Stimulated activated naive CD4-positive, alpha-beta T cell treated with Interleukin-2 at 50 U/mL for 16 hours (primary cell): ENCODE measurements around the gene SLC66A3.

Experiments
- DNase-seq: peaks from one replicate; lab custom pipeline; 2025; lab: John Stamatoyannopoulos, UW

The SLC66A3 gene

GRCh38 chr2:11213975-11214374 is 58.7 kb downstream of the SLC66A3 start:
- no peak for DNase-seq

- no peak for DNase-seq
Observed at GRCh38 chr2:11214770-11215169, 59.5 kb downstream of the SLC66A3 start.

- DNase-seq = no peak
Observed at GRCh38 chr2:11215407-11215806, 60.1 kb downstream of the SLC66A3 start.

GRCh38 chr2:11220445-11220844 is 65.2 kb downstream of the SLC66A3 start:
- no peak for DNase-seq

GRCh38 chr2:11222845-11223244 is 67.6 kb downstream of the SLC66A3 start:
- DNase-seq = no peak

GRCh38 chr2:11224887-11225286 is 69.6 kb downstream of the SLC66A3 start:
- no peak for DNase-seq

- DNase-seq = no peak
Observed at GRCh38 chr2:11227595-11227994, 72.3 kb downstream of the SLC66A3 start.
